Endothelial cell of umbilical vein (primary cell): ENCODE measurements around the gene TSPEAR. TPM values are rescaled to one million over a fixed set of nuclear protein-coding genes. Genes with fewer than 3 reads are reported as not detected.

Source experiments
- BruUV-seq: library from RNA; stranded (reverse); fragments of 400-500 nt; replicated peaks from 2 replicates; lab custom pipeline; 2021; lab: Mats Ljungman, UMichigan
- CTCF ChIA-PET: fragments of 300-600, 350-600 bp; sonication (Branson Sonifier 250); formaldehyde crosslinking; loops from one replicate; lab custom pipeline; 2021; ENCODE audit warnings: antibody characterized with exemption, inconsistent platforms; lab: Charles Lee
- POLR2A ChIA-PET: fragments of 300-600, 350-600 bp; sonication (Branson Sonifier 250); formaldehyde crosslinking; loops from one replicate; lab custom pipeline; 2021; ENCODE audit warnings: antibody characterized with exemption, inconsistent platforms; lab: Charles Lee
- DNase-seq: peaks from one replicate; pipeline ENCODE4 v3.0.0-alpha.2; 2011; ENCODE audit warnings: low read depth, low spot score
- FAIRE-seq: peaks from 2 replicates; lab custom pipeline; 2011; peaks lifted over from hg19 to GRCh38; lab: Jason Lieb, UNC
- H2AFZ ChIP-seq: 2 replicates; pipeline ENCODE4 v1.6.0; 2012; ENCODE audit warnings: low read depth, low read length, control low read depth, inconsistent platforms
- H3K27ac ChIP-seq: 2 replicates; pipeline ENCODE4 v1.5.1; 2011; ENCODE audit warnings: low read depth, mild to moderate bottlenecking, control low read depth, low read length, moderate library complexity; ENCODE audit not compliant: insufficient read depth
- H3K27me3 ChIP-seq, 2 experiments: 2 replicates each; pipeline versions ENCODE4 v1.6.0 to v1.6.1; 2011; ENCODE audit warnings: low read length in 2 of 2, mixed read lengths in 1 of 2; ENCODE audit not compliant: control insufficient read depth in 2 of 2, insufficient read depth in 2 of 2
- H3K36me3 ChIP-seq, 2 experiments: 2 replicates in 1 of 2; 3 replicates in 1 of 2; pipeline ENCODE4 v1.5.1; 2011; ENCODE audit warnings: low read length in 2 of 2, mild to moderate bottlenecking in 1 of 2, moderate library complexity in 1 of 2; ENCODE audit not compliant: control insufficient read depth in 2 of 2, insufficient read depth in 2 of 2; ENCODE audit errors: extremely low read depth in 1 of 2
- H3K4me1 ChIP-seq: 3 replicates; pipeline ENCODE4 v1.5.1; 2011; ENCODE audit warnings: mild to moderate bottlenecking, low read length; ENCODE audit not compliant: control insufficient read depth, insufficient read depth; ENCODE audit errors: extremely low read depth
- H3K4me2 ChIP-seq: 2 replicates; pipeline ENCODE4 v1.6.1; 2011; ENCODE audit warnings: low read length, control low read depth, mixed read lengths; ENCODE audit not compliant: insufficient read depth
- H3K4me3 ChIP-seq, 3 experiments: fragments of 200-600 bp in 1 of 3; sonication (generic), shearing (Covaris generic) in 1 of 3; replicated peaks in 1 of 3; 2 replicates each; pipeline ENCODE4 v1.5.1; 2011 to 2016; ENCODE audit warnings: control low read depth in 3 of 3, low read length in 3 of 3, mild to moderate bottlenecking in 2 of 3, inconsistent platforms in 1 of 3, low read depth in 1 of 3, moderate library complexity in 1 of 3; ENCODE audit not compliant: insufficient read depth in 1 of 3
- H3K79me2 ChIP-seq: 2 replicates; pipeline ENCODE4 v1.6.0; 2012; ENCODE audit warnings: low read length, inconsistent platforms; ENCODE audit not compliant: control insufficient read depth, insufficient read depth
- H3K9ac ChIP-seq: replicated peaks from 2 replicates; pipeline ENCODE3; 2011; ENCODE audit warnings: low read length, control low read depth; ENCODE audit not compliant: insufficient read depth; ENCODE audit errors: extremely low read depth
- H3K9me1 ChIP-seq: replicated peaks from 3 replicates; pipeline ENCODE4 v1.6.0; 2011; ENCODE audit warnings: mild to moderate bottlenecking, low read length; ENCODE audit not compliant: control insufficient read depth, insufficient read depth; ENCODE audit errors: extremely low read depth
- H3K9me3 ChIP-seq: replicated peaks from 2 replicates; pipeline ENCODE4 v1.5.1; 2012; ENCODE audit warnings: low read length, inconsistent platforms; ENCODE audit not compliant: control insufficient read depth, insufficient read depth
- H4K20me1 ChIP-seq: replicated peaks from 2 replicates; pipeline ENCODE3; 2011; ENCODE audit warnings: mild to moderate bottlenecking, low read length; ENCODE audit not compliant: control insufficient read depth, insufficient read depth; ENCODE audit errors: extremely low read depth
- CTCF ChIP-seq, 2 donors: IDR thresholded peaks; 1 replicate in 1 of 2; 2 replicates in 1 of 2; pipeline ENCODE4 v1.5.1; 2011; ENCODE audit warnings: low read length in 2 of 2, mild to moderate bottlenecking in 2 of 2, moderate library complexity in 2 of 2, control low read depth in 1 of 2, inconsistent platforms in 1 of 2, low read depth in 1 of 2; ENCODE audit not compliant: insufficient read depth in 1 of 2; ENCODE audit errors: extremely low read depth in 1 of 2
- EZH2 ChIP-seq: IDR thresholded peaks from 2 replicates; pipeline ENCODE4 v1.6.1; 2012; ENCODE audit warnings: borderline replicate concordance, low read depth, mild to moderate bottlenecking, moderate library complexity, low read length, inconsistent platforms; ENCODE audit not compliant: severe bottlenecking
- FOS ChIP-seq: IDR thresholded peaks from 2 replicates; pipeline ENCODE4 v1.6.1; 2011; ENCODE audit warnings: mild to moderate bottlenecking, low read length, moderate library complexity, borderline replicate concordance; ENCODE audit not compliant: insufficient read depth
- GATA2 ChIP-seq: IDR thresholded peaks from 2 replicates; pipeline ENCODE4 v1.7.0; 2011; ENCODE audit warnings: low read depth, mild to moderate bottlenecking, moderate library complexity, mixed read lengths, low read length; ENCODE audit not compliant: insufficient read length, insufficient read depth
- JUN ChIP-seq: IDR thresholded peaks from 2 replicates; pipeline ENCODE4 v1.6.1; 2011; ENCODE audit warnings: borderline replicate concordance, low read depth; ENCODE audit not compliant: insufficient read length, insufficient read depth
- MAX ChIP-seq: IDR thresholded peaks from 2 replicates; pipeline ENCODE4 v1.6.1; 2011; ENCODE audit not compliant: insufficient read depth, insufficient read length
- MYC ChIP-seq: IDR thresholded peaks from one replicate; pipeline ENCODE4 v1.6.1; 2011; ENCODE audit warnings: mild to moderate bottlenecking, low read depth, low read length
- POLR2A ChIP-seq: IDR thresholded peaks from 2 replicates; pipeline ENCODE4 v1.6.1; 2012; ENCODE audit warnings: low read depth, mild to moderate bottlenecking, control low read depth, low read length
- POLR2AphosphoS5 ChIP-seq: IDR thresholded peaks from 2 replicates; pipeline ENCODE4 v1.6.1; 2012; ENCODE audit warnings: low read depth, mild to moderate bottlenecking, control low read depth, low read length, moderate library complexity; ENCODE audit not compliant: insufficient read depth
- dilution Hi-C: fragments of 300-500 bp; cut with MboI; formaldehyde crosslinking; loops from one replicate; pipeline ENCODE4 v1.15.0; 2019; ENCODE audit warnings: low sequenced_read_pairs; ENCODE audit not compliant: extremely low pct_ligation_motif_present
- intact Hi-C: fragments of 100-400 bp; cut with micrococcal nuclease; formaldehyde crosslinking; loops from one replicate; pipeline ENCODE4 v1.10.0; 2022
- polyA plus RNA-seq, 4 experiments: library from polyadenylated mRNA; depleted of rRNA in 3 of 4; stranded (reverse) in 3 of 4; unstranded in 1 of 4; fragments of >200 nt; gene quantifications; 2 replicates each; pipeline versions ENCODE4 v1.2.1 to v1.2.3, GENCODE V29; 2011 to 2012; ENCODE audit warnings: missing spikeins in 1 of 4
- total RNA-seq: library from RNA; stranded (reverse); gene quantifications from 2 replicates; pipeline ENCODE4 v1.2.3, GENCODE V29; 2021

The TSPEAR gene
- total and polyA plus RNA-seq, 2 donors (not counting 3 experiments of a cell fraction or from before 2014, with no cell fraction given) = 0.01 TPM; not detected in 1

GRCh38 chr21:44450402-44450801 lies 261.0 kb downstream of the TSPEAR start:
- H3K9ac ChIP-seq = no peak overlapping the region
- no peak overlapping the region for H2AFZ ChIP-seq
- intact Hi-C loops = loop anchor here (10.0 kb wide), 1 partner anchor 106 kb away; no protein-coding TSS in a partner anchor
- ChIA-PET CTCF (no interaction called here), POLR2A (no interaction called here)
- FAIRE-seq = no peak
- H3K27me3 ChIP-seq = peaks cover 0 to 3% of the 10 kb centered on the region in 2 experiments
- no peaks in the 10 kb centered on the region for H4K20me1 ChIP-seq
- TF ChIP-seq POLR2AphosphoS5 (no peak), EZH2 (no peak), FOS (no peak), POLR2A (no peak), CTCF (IDR thresholded peaks at IDR 0.05; ENCODE audit: extremely low read depth in 1 of 2, insufficient read depth in 1 of 2, low read depth in 1 of 2, low read length in 2 of 2) (no peak), JUN (no peak), MYC (no peak), MAX (no peak), GATA2 (no peak)
- no peaks in the 10 kb centered on the region for H3K9me3 ChIP-seq
- H3K4me1 ChIP-seq = no peaks in the 10 kb centered on the region
- no peak for DNase-seq
- H3K36me3 ChIP-seq = no peaks in the 10 kb centered on the region
- H3K4me3 ChIP-seq = no peak overlapping the region
- dilution Hi-C loops = no loop called here
- no TSS peak for BruUV-seq
- no peak overlapping the region for H3K27ac ChIP-seq
- H3K79me2 ChIP-seq = no peaks in the 10 kb centered on the region
- H3K9me1 ChIP-seq = no peaks in the 10 kb centered on the region
- H3K4me2 ChIP-seq = no peak overlapping the region
